Activated CD4-positive, alpha-beta memory T cell treated with anti-CD3 and anti-CD28 coated beads, Interleukin-2, amount 10 ng/mL, durations not matched to agents 7 days and 5 days (primary cell): Measurements from ENCODE around the gene SLC35A2. TPM values are rescaled to one million over a fixed set of nuclear protein-coding genes. Genes with fewer than 3 reads are reported as not detected.

ENCODE experiments used
- CTCF ChIA-PET: fragments of 350-600 bp; sonication (Branson Sonifier 250); formaldehyde crosslinking; loops from one replicate; lab custom pipeline; 2021; ENCODE audit warnings: antibody characterized with exemption, inconsistent platforms; lab: Charles Lee
- POLR2A ChIA-PET: fragments of 350-600 bp; sonication (Branson Sonifier 250); formaldehyde crosslinking; loops from one replicate; lab custom pipeline; 2021; ENCODE audit warnings: antibody characterized with exemption; lab: Charles Lee
- DNase-seq: peaks from one replicate; pipeline ENCODE4 v3.0.0-alpha.2; 2020
- H3K27ac Mint-ChIP-seq: one replicate; pipeline ENCODE4 v1.8.0; 2021; ENCODE audit warnings: mild to moderate bottlenecking, mixed read lengths
- H3K27me3 Mint-ChIP-seq: one replicate; pipeline ENCODE4 v1.8.0; 2021; ENCODE audit warnings: mixed read lengths
- H3K36me3 Mint-ChIP-seq: one replicate; pipeline ENCODE4 v1.8.0; 2021; ENCODE audit warnings: low read depth, mixed read lengths
- H3K4me1 Mint-ChIP-seq: one replicate; pipeline ENCODE4 v1.8.0; 2021; ENCODE audit warnings: mixed read lengths
- H3K4me3 Mint-ChIP-seq: one replicate; pipeline ENCODE4 v1.8.0; 2021; ENCODE audit warnings: mild to moderate bottlenecking, mixed read lengths
- H3K9me3 Mint-ChIP-seq: one replicate; pipeline ENCODE4 v1.8.0; 2021; ENCODE audit warnings: mixed read lengths
- total RNA-seq, 2 experiments: library from RNA; stranded (reverse); gene quantifications; one replicate each; pipeline ENCODE4 v1.2.3, GENCODE V29; 2021

Gene SLC35A2
- total RNA-seq, 2 experiments from 2014 or later: 17.9 to 18.3 TPM

DNA sequence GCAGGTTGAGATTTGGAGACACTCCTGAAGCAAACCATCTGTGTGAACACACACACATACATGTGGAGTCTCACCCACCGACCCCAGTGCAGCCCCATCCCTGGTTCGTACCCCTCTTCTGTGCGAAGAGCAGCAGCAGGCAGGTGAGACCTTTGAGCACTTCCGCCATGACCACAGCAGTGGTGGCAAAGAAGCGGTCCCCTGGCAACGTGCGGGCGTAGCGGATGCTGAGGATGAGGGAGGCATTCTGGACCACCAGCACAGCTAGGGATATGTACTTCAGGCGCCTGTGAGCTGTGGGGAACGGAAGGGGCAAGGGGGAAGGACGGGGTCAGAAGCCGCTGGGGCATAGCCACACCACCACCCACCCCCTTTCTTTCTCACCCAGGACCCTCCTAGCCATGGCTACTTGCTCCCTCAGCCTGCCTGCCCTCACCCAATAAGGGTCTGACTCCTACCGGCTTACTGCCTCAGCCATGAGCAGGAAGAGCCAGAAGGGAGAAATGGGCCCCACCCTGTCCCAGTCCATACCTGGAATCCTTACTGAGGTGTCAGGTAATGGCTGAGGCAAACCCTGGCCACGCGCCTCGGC is 1.6 kb downstream of the SLC35A2 start:
- Mint-ChIP-seq H3K4me3 (no peak overlapping the region), H3K27ac (no peak overlapping the region), H3K36me3 (peaks cover 40% of the 10 kb centered on the region), H3K27me3 (no peaks in the 10 kb centered on the region), H3K9me3 (no peaks in the 10 kb centered on the region), H3K4me1 (peaks cover 43% of the 10 kb centered on the region)
- DNase-seq: no peak
- POLR2A ChIA-PET: interaction anchor here (0.6 to 13.8 kb wide), 3 partner anchors 10 to 93 kb away, joined by 3 to 415 read pairs (median 51); partner anchors contain the start of genes PQBP1 and TIMM17B
- CTCF ChIA-PET: no interaction called here

DNA sequence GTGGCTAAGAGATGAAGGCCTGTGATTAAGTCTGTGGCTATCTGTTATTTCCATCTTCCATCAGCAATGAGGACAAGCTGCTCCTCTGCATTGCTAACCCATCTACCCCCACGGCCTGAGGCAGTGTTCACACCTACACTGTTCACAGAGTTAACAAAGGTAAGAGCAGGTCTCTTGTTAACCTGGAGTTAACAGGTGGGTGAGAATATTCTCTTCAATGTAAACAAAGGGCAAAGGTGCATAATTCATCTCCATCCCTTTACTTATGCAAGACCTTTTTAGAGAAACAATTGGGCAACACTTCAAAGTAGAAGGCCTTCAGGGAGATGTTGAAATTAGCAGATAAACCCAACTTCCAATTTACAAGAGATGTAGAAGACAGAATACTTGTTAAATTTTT is 2.8 kb downstream of the SLC35A2 start:
- no peaks in the 10 kb centered on the region for H3K27me3 Mint-ChIP-seq
- no peak overlapping the region for H3K4me3 Mint-ChIP-seq
- POLR2A ChIA-PET: interaction anchor here (0.8 to 4.7 kb wide), 2 partner anchors 9 to 49 kb away, joined by 3 to 51 read pairs; partner anchors contain the start of genes PQBP1 and TIMM17B
- CTCF ChIA-PET: no interaction called here
- H3K36me3 Mint-ChIP-seq: peaks cover 35% of the 10 kb centered on the region
- no peak for DNase-seq
- no peaks in the 10 kb centered on the region for H3K9me3 Mint-ChIP-seq
- H3K27ac Mint-ChIP-seq: no peak overlapping the region
- H3K4me1 Mint-ChIP-seq: peaks cover 32% of the 10 kb centered on the region

DNA sequence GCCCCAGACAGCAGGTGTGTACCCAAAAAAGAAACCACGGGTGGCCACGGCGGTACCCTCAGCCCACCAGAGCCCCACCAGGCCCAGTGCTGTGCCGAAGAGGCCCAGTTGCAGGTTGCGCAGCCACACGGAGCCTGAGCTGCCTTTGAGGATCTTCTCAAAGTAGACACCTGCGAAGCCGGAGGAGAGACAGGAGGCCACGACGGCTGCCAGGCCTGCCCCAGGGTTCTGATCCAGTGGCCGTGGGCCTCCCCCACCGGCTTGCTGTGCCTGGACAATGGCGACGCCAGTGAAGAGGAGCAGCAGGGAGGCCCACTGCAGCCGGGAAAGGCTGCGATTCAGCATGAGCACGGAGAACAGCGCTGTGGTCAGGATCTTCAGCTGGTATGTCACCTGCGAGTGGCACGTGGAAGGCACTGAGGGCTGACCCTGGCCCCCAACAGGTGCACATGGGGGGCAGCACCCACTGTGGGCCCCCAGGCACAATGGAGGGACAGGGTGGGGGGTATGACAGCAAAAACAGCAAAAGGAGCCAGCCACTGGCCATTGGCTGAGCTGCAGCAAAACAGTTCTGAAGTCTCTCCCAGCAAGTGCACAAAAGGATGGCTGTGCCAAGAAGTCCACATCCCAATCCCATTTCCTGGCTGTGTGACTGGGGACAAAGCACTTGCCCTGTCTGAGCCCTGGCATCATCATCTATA is 6.2 kb downstream of the SLC35A2 start:
- H3K27me3 Mint-ChIP-seq: no peaks in the 10 kb centered on the region
- H3K4me1 Mint-ChIP-seq: peaks cover 7% of the 10 kb centered on the region
- H3K9me3 Mint-ChIP-seq: no peaks in the 10 kb centered on the region
- H3K4me3 Mint-ChIP-seq: no peak overlapping the region
- DNase-seq: no peak
- POLR2A ChIA-PET: interaction anchor here (1.0 to 1.2 kb wide), 2 partner anchors 7 to 11 kb away, joined by 3 to 6 read pairs; partner anchors contain the start of genes PQBP1 and TIMM17B
- H3K27ac Mint-ChIP-seq: no peak overlapping the region
- CTCF ChIA-PET: no interaction called here
- peaks cover 29% of the 10 kb centered on the region for H3K36me3 Mint-ChIP-seq

DNA sequence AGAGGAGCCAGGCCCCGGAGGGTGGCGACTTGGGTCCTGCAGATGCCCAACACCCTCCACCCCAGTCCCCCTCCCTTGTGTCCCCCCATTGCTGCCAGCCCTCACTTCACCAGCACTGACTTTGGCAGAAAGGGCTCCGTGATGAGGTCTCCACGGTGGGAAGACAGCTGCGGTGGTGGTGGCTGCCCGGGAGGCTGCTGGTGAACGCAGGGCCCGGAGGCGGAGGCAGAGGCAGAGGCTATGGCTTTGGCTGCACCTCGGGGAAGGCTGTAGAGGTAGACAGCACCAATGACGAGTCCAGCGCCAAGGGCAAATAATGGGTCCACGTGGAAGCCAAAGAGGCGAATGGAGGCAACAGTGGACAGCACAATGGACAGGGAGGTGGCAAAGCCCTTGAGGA is 6.8 kb downstream of the SLC35A2 start:
- peaks cover 9% of the 10 kb centered on the region for H3K4me1 Mint-ChIP-seq
- DNase-seq: no peak
- no peaks in the 10 kb centered on the region for H3K27me3 Mint-ChIP-seq
- ChIA-PET CTCF (no interaction called here), POLR2A (interaction anchor here (1.0 kb wide), 2 partner anchors 8 to 33 kb away, joined by 3 to 4 read pairs; no protein-coding TSS in a partner anchor)
- no peaks in the 10 kb centered on the region for H3K9me3 Mint-ChIP-seq
- no peak overlapping the region for H3K27ac Mint-ChIP-seq
- no peak overlapping the region for H3K4me3 Mint-ChIP-seq
- H3K36me3 Mint-ChIP-seq: peaks cover 29% of the 10 kb centered on the region

DNA sequence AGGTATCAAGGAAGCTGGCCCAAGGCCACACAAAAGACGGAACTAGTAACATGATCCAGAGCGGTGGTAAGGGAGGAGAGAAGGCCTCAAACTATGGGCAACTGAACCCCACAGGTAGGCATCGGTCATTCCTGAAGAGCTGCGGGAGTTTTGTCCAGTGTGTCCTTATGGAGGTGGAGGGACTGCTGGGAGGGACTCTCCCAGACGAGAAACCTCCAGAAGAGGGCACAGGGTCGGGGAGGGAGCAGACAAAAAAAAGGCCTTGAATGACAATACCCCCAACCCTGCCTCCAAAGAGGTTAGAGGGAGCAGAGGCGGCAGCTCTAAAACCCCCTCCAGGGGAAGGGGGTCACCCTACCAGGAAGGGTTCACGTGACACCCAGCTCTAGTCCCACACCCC is 7.3 kb downstream of the SLC35A2 start:
- H3K4me1 Mint-ChIP-seq: peaks cover 13% of the 10 kb centered on the region
- H3K36me3 Mint-ChIP-seq: peaks cover 29% of the 10 kb centered on the region
- no peak for DNase-seq
- H3K27ac Mint-ChIP-seq: no peak overlapping the region
- H3K9me3 Mint-ChIP-seq: no peaks in the 10 kb centered on the region
- POLR2A ChIA-PET: interaction anchor here (1.0 to 1.1 kb wide), 3 partner anchors 8 to 256 kb away, joined by 3 to 4 read pairs (median 3); no protein-coding TSS in a partner anchor
- H3K27me3 Mint-ChIP-seq: no peaks in the 10 kb centered on the region
- CTCF ChIA-PET: no interaction called here
- no peak overlapping the region for H3K4me3 Mint-ChIP-seq

DNA sequence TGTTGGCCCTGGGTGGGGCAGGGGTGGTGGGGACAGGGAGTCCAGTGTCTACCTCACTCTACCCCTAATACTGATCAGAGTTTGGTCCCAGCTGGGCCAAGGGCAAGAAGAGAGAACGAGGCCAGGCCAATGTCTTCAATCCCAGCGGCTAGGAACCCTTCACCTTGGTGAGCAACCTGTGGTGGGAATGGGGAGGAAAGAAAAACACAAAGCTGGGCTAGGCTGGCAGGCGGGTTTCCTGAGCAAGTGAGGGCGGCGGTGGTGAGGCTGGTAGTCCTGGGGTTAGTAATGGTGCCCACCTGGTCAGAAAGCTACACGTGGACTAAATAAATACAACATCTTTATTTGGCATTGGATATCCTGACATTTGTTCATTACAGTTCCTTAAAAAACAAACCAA is 8.2 kb downstream of the SLC35A2 start:
- Mint-ChIP-seq H3K27me3 (no peaks in the 10 kb centered on the region), H3K36me3 (peaks cover 29% of the 10 kb centered on the region), H3K4me1 (peaks cover 13% of the 10 kb centered on the region), H3K4me3 (no peak overlapping the region), H3K27ac (no peak overlapping the region), H3K9me3 (no peaks in the 10 kb centered on the region)
- POLR2A ChIA-PET: interaction anchor here (1.0 to 1.4 kb wide), 4 partner anchors 9 to 255 kb away, joined by 3 to 7 read pairs (median 3); partner anchors contain the start of gene SLC35A2
- CTCF ChIA-PET: interaction anchor here (1.3 kb wide), 1 partner anchor 34 kb away, joined by 3 read pairs; no protein-coding TSS in a partner anchor
- no peak for DNase-seq

DNA sequence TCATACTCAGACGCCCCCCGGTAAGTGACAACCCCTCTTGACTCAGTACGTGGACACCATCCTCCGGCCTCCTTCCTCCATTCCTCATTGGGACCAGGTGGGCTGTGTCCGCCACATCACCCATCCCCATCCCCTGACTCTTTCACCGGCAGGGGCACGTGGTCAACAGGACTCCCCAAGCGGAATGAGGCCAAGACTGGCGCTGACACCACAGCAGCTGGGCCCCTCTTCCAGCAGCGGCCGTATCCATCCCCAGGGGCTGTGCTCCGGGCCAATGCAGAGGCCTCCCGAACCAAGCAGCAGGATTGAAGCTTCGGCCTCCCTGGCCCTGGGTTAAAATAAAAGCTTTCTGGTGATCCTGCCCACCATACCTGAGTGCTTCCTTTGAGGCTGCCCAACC is 8.7 kb downstream of the SLC35A2 start:
- no peak overlapping the region for H3K27ac Mint-ChIP-seq
- H3K27me3 Mint-ChIP-seq: no peaks in the 10 kb centered on the region
- DNase-seq: no peak
- peaks cover 29% of the 10 kb centered on the region for H3K36me3 Mint-ChIP-seq
- ChIA-PET CTCF (interaction anchor here (1.3 kb wide), 1 partner anchor 35 kb away, joined by 3 read pairs; no protein-coding TSS in a partner anchor), POLR2A (interaction anchor here (1.0 to 1.4 kb wide), 2 partner anchors 9 to 13 kb away, joined by 3 to 7 read pairs; partner anchors contain the start of gene SLC35A2)
- peaks cover 15% of the 10 kb centered on the region for H3K4me1 Mint-ChIP-seq
- H3K9me3 Mint-ChIP-seq: no peaks in the 10 kb centered on the region
- H3K4me3 Mint-ChIP-seq: no peak overlapping the region

DNA sequence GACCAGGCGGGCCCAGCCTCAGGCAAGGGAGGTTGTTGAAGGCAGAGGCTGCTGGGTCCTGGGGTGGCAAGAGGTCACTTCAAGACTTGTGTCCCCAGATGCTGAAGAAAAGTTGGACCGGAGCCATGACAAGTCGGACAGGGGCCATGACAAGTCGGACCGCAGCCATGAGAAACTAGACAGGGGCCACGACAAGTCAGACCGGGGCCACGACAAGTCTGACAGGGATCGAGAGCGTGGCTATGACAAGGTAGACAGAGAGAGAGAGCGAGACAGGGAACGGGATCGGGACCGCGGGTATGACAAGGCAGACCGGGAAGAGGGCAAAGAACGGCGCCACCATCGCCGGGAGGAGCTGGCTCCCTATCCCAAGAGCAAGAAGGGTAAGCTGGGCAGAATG is 9.3 kb downstream of the SLC35A2 start:
- Mint-ChIP-seq H3K4me3 (no peak overlapping the region), H3K9me3 (no peaks in the 10 kb centered on the region), H3K27ac (no peak overlapping the region), H3K36me3 (peaks cover 29% of the 10 kb centered on the region), H3K4me1 (peaks cover 15% of the 10 kb centered on the region), H3K27me3 (no peaks in the 10 kb centered on the region)
- CTCF ChIA-PET: no interaction called here
- POLR2A ChIA-PET: interaction anchor here (1.1 to 5.2 kb wide), 3 partner anchors 9 to 101 kb away, joined by 3 to 51 read pairs (median 3); partner anchors contain the start of gene SLC35A2
- no peak for DNase-seq

DNA sequence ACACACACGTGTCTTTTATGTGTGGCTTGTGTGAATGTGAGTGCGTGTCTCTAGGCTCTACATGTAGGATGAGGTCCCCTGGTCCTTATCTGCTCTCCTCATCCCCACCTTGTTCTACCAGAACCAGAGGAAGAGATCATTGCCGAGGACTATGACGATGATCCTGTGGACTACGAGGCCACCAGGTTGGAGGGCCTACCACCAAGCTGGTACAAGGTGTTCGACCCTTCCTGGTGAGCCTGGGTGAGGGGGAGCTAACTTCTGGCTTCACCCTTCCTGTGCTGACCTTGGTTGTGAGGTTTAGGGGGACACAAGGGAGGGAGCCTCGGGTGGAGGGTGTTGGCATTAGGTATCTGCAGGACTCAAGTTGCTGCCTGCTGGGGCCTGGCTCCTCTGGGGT is 10.4 kb downstream of the SLC35A2 start:
- POLR2A ChIA-PET: interaction anchor here (1.1 to 5.2 kb wide), 2 partner anchors 10 to 100 kb away, joined by 3 to 51 read pairs; partner anchors contain the start of gene SLC35A2
- Mint-ChIP-seq H3K4me1 (peaks cover 23% of the 10 kb centered on the region), H3K27ac (no peak overlapping the region), H3K4me3 (no peak overlapping the region), H3K36me3 (peaks cover 29% of the 10 kb centered on the region), H3K9me3 (no peaks in the 10 kb centered on the region), H3K27me3 (no peaks in the 10 kb centered on the region)
- DNase-seq: no peak
- CTCF ChIA-PET: no interaction called here

DNA sequence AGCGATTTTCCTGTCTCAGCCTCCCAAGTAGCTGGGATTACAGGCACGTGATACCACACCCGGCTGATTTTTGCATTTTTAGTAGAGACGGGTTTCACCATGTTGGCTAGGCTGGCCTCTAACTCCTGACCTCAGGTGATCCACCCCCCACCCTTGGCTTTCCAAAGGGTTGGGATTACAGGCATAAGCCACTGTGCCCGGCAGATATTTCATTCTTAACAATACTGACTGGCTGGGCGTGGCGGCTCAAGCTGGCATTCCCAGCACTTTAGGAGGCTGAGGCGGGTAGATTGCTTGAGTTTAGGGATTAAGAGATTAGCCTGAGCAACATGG is 12.4 kb downstream of the SLC35A2 start:
- ChIA-PET POLR2A (interaction anchor here (1.5 to 5.2 kb wide), 4 partner anchors 9 to 267 kb away, joined by 4 to 51 read pairs (median 11); partner anchors contain the start of genes OTUD5 and SLC35A2), CTCF (interaction anchor here (2.9 kb wide), 1 partner anchor 13 kb away, joined by 8 read pairs; the partner anchor contains the start of gene SLC35A2)
- Mint-ChIP-seq H3K4me1 (peaks cover 32% of the 10 kb centered on the region), H3K9me3 (no peaks in the 10 kb centered on the region), H3K4me3 (peak overlapping the region; percentile 35), H3K27ac (no peak overlapping the region), H3K27me3 (no peaks in the 10 kb centered on the region), H3K36me3 (peaks cover 32% of the 10 kb centered on the region)
- DNase-seq: no peak

DNA sequence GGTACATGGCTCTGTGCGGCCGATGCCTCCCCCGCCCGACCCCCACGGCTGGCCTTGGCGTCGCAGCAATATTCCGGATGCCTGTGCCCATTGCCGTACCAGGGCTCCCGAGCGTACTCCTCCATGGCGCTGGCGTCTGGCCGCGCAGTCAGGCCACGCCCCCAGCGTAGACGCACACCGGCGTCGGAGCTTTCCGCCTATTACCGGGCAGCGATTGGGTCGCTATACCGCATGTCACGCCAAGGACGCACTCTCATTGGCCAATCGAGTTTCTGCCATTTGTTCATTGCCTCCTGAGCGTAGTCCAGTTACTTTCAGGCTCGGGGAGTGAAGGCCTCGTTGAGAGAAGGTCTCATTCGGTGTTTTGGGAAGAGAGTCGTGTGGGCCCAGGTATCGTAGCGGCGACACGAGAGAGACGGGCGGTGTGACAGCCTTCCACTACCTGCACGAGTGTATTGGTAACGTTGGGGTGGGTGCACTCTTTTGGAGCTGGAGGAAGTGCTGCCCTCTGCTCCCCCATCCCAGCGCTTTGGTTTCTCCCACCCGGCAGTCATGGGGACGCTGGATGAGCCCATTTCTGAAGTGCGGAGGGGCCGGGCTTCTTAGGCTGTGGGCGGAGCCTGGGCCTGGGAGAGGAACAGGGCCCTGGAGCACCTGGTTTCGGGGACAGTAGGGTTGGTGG is 13.7 kb downstream of the SLC35A2 start, which contains the start of the genes PQBP1 and TIMM17B:
Gene PQBP1 (plus strand): TSS at position 306 of the 682 bp plus-strand sequence. CDS start 580 bp downstream, outside the sequence.
Gene TIMM17B (minus strand): TSS at position 144 of the 682 bp plus-strand sequence. CDS start 19 bp downstream, at position 125.
- peaks cover 35% of the 10 kb centered on the region for H3K4me1 Mint-ChIP-seq
- no peaks in the 10 kb centered on the region for H3K9me3 Mint-ChIP-seq

DNA sequence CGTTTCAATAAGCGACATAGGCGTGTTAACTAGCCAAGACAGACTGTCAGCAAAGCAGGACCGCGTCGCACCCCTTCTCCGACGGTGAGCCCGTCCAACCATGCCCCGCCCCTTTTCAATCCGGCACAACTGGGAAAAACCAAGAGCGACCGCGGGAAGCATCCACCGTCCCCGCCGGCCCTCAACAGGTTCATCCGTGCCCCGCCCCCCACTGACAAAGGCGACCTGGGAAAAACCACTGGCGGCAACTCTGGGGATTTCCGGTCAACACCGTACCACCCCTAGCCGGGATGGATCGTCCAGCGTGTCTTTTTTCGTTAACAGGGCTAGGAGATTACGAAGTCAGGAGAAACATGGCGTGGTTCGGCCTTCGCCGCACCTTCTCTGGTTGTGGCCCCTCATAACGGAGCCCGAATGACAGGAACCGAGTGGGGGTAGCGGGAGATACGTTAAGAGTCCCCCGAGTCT is 14.3 kb downstream of the SLC35A2 start:
- no peaks in the 10 kb centered on the region for H3K9me3 Mint-ChIP-seq
- H3K36me3 Mint-ChIP-seq: peaks cover 23% of the 10 kb centered on the region
- peaks cover 36% of the 10 kb centered on the region for H3K4me1 Mint-ChIP-seq
- H3K27ac Mint-ChIP-seq: peak overlapping the region; percentile 98
- DNase-seq: peak; percentile 63
- peak overlapping the region; percentile 83 for H3K4me3 Mint-ChIP-seq
- ChIA-PET POLR2A (interaction anchor here (0.9 to 5.2 kb wide), 22 partner anchors 9 to 325 kb away, joined by 3 to 51 read pairs (median 6); partner anchors contain the start of genes GRIPAP1, HDAC6, OTUD5 and PIM2), CTCF (interaction anchor here (0.9 to 2.9 kb wide), 6 partner anchors 15 to 266 kb away, joined by 3 to 9 read pairs (median 6); partner anchors contain the start of gene SLC35A2)
- no peaks in the 10 kb centered on the region for H3K27me3 Mint-ChIP-seq

More for the DNA sequence above, 13.7 kb downstream of the SLC35A2 start, which contains the start of the genes PQBP1 and TIMM17B:
- Mint-ChIP-seq H3K27me3 (no peaks in the 10 kb centered on the region), H3K4me3 (peak within 1 kb of the TSS; percentile 83), H3K27ac (peak within 1 kb of the TSS; percentile 98), H3K36me3 (peaks cover 24% of the 10 kb centered on the region)
- peak; percentile 90 for DNase-seq
- ChIA-PET CTCF (interaction anchor here (0.9 to 2.9 kb wide), 6 partner anchors 14 to 266 kb away, joined by 3 to 9 read pairs (median 6); partner anchors contain the start of gene SLC35A2), POLR2A (interaction anchor here (0.9 to 5.2 kb wide), 22 partner anchors 8 to 326 kb away, joined by 3 to 51 read pairs (median 6); partner anchors contain the start of genes GRIPAP1, HDAC6, OTUD5 and PIM2)
